Measurements from ENCODE around the gene CEP57.
"Not testable (repeated sequence)": the region's sequence is repeated elsewhere in the genome, so short reads cannot be mapped to it uniquely, and the experiment has no call there.

The CEP57 gene

GRCh38 chr11:95796501-95796900 is 6.2 kb downstream of the CEP57 start:
- no peak for DNase-seq (ENCODE audit: low read depth in 2 of 3, low spot score in 1 of 3)

- no peak for DNase-seq (ENCODE audit: low read depth in 2 of 3, low spot score in 1 of 3)
Observed at GRCh38 chr11:95799546-95799945, 9.2 kb downstream of the CEP57 start.

- no peak for DNase-seq (ENCODE audit: low read depth in 2 of 3, low spot score in 1 of 3)
Observed at GRCh38 chr11:95800438-95800837, 10.1 kb downstream of the CEP57 start.

- DNase-seq (ENCODE audit: low read depth in 2 of 3, low spot score in 1 of 3), result no peak
Observed at GRCh38 chr11:95802806-95803205, 12.5 kb downstream of the CEP57 start.

- DNase-seq (ENCODE audit: low read depth in 2 of 3, low spot score in 1 of 3), result no peak
Observed at GRCh38 chr11:95803973-95804372, 13.7 kb downstream of the CEP57 start.

- DNase-seq (ENCODE audit: low read depth in 2 of 3, low spot score in 1 of 3), result no peak
Observed at GRCh38 chr11:95805869-95806268, 15.6 kb downstream of the CEP57 start.

GRCh38 chr11:95806464-95806863 is 16.2 kb downstream of the CEP57 start:
- not testable (repeated sequence) for DNase-seq (ENCODE audit: low read depth in 2 of 3, low spot score in 1 of 3)

- not testable (repeated sequence) for DNase-seq (ENCODE audit: low read depth in 2 of 3, low spot score in 1 of 3)
Observed at GRCh38 chr11:95811052-95811451, 20.8 kb downstream of the CEP57 start.

- no peak for DNase-seq (ENCODE audit: low read depth in 2 of 3, low spot score in 1 of 3)
Observed at GRCh38 chr11:95816037-95816436, 25.7 kb downstream of the CEP57 start.

GRCh38 chr11:95821640-95822039 is 31.3 kb downstream of the CEP57 start:
- no peak for DNase-seq (ENCODE audit: low read depth in 2 of 3, low spot score in 1 of 3)

GRCh38 chr11:95827696-95828095 is 37.4 kb downstream of the CEP57 start:
- DNase-seq (ENCODE audit: low read depth in 2 of 3, low spot score in 1 of 3), result no peak

- DNase-seq (ENCODE audit: low read depth in 2 of 3, low spot score in 1 of 3), result no peak
Observed at GRCh38 chr11:95829580-95830259, 39.4 kb downstream of the CEP57 start.

- no peak for DNase-seq (ENCODE audit: low read depth in 2 of 3, low spot score in 1 of 3)
Observed at GRCh38 chr11:95831198-95831883, 41.0 kb downstream of the CEP57 start.

- no peak for DNase-seq (ENCODE audit: low read depth in 2 of 3, low spot score in 1 of 3)
Observed at GRCh38 chr11:95832763-95833162, 42.5 kb downstream of the CEP57 start.

GRCh38 chr11:95833378-95833777 is 43.1 kb downstream of the CEP57 start:
- DNase-seq (ENCODE audit: low read depth in 2 of 3, low spot score in 1 of 3), result no peak

GRCh38 chr11:95835351-95835750 is 45.1 kb downstream of the CEP57 start:
- no peak for DNase-seq (ENCODE audit: low read depth in 2 of 3, low spot score in 1 of 3)

GRCh38 chr11:95835768-95836488 is 45.6 kb downstream of the CEP57 start:
- DNase-seq (ENCODE audit: low read depth in 2 of 3, low spot score in 1 of 3), result peak; percentile 23 to 47 (median 29)

- DNase-seq (ENCODE audit: low read depth in 2 of 3, low spot score in 1 of 3), result no peak
Observed at GRCh38 chr11:95845167-95845566, 54.9 kb downstream of the CEP57 start.

GRCh38 chr11:95849087-95849825 is 59.0 kb downstream of the CEP57 start:
- DNase-seq (ENCODE audit: low read depth in 2 of 3, low spot score in 1 of 3), result no peak

GRCh38 chr11:95850137-95850536 is 59.8 kb downstream of the CEP57 start:
- no peak for DNase-seq (ENCODE audit: low read depth in 2 of 3, low spot score in 1 of 3)

GRCh38 chr11:95853138-95853537 is 62.8 kb downstream of the CEP57 start:
- no peak for DNase-seq (ENCODE audit: low read depth in 2 of 3, low spot score in 1 of 3)
